Endothelial cell of umbilical vein (primary cell): ENCODE measurements around the gene GON4L. TPM values are rescaled to one million over a fixed set of nuclear protein-coding genes. Genes with fewer than 3 reads are reported as not detected.

Experiments used
- BruUV-seq: library from RNA; stranded (reverse); fragments of 400-500 nt; replicated peaks from 2 replicates; lab custom pipeline; 2021; lab: Mats Ljungman, UMichigan
- CTCF ChIA-PET: fragments of 300-600, 350-600 bp; sonication (Branson Sonifier 250); formaldehyde crosslinking; loops from one replicate; lab custom pipeline; 2021; ENCODE audit warnings: antibody characterized with exemption, inconsistent platforms; lab: Charles Lee
- POLR2A ChIA-PET: fragments of 300-600, 350-600 bp; sonication (Branson Sonifier 250); formaldehyde crosslinking; loops from one replicate; lab custom pipeline; 2021; ENCODE audit warnings: antibody characterized with exemption, inconsistent platforms; lab: Charles Lee
- DNase-seq: peaks from one replicate; pipeline ENCODE4 v3.0.0-alpha.2; 2011; ENCODE audit warnings: low read depth, low spot score
- FAIRE-seq: peaks from 2 replicates; lab custom pipeline; 2011; peaks lifted over from hg19 to GRCh38; lab: Jason Lieb, UNC
- H2AFZ ChIP-seq: 2 replicates; pipeline ENCODE4 v1.6.0; 2012; ENCODE audit warnings: low read depth, low read length, control low read depth, inconsistent platforms
- H3K27ac ChIP-seq: 2 replicates; pipeline ENCODE4 v1.5.1; 2011; ENCODE audit warnings: low read depth, mild to moderate bottlenecking, control low read depth, low read length, moderate library complexity; ENCODE audit not compliant: insufficient read depth
- H3K27me3 ChIP-seq, 2 experiments: 2 replicates each; pipeline versions ENCODE4 v1.6.0 to v1.6.1; 2011; ENCODE audit warnings: low read length in 2 of 2, mixed read lengths in 1 of 2; ENCODE audit not compliant: control insufficient read depth in 2 of 2, insufficient read depth in 2 of 2
- H3K36me3 ChIP-seq, 2 experiments: 2 replicates in 1 of 2; 3 replicates in 1 of 2; pipeline ENCODE4 v1.5.1; 2011; ENCODE audit warnings: low read length in 2 of 2, mild to moderate bottlenecking in 1 of 2, moderate library complexity in 1 of 2; ENCODE audit not compliant: control insufficient read depth in 2 of 2, insufficient read depth in 2 of 2; ENCODE audit errors: extremely low read depth in 1 of 2
- H3K4me1 ChIP-seq: 3 replicates; pipeline ENCODE4 v1.5.1; 2011; ENCODE audit warnings: mild to moderate bottlenecking, low read length; ENCODE audit not compliant: control insufficient read depth, insufficient read depth; ENCODE audit errors: extremely low read depth
- H3K4me2 ChIP-seq: 2 replicates; pipeline ENCODE4 v1.6.1; 2011; ENCODE audit warnings: low read length, control low read depth, mixed read lengths; ENCODE audit not compliant: insufficient read depth
- H3K4me3 ChIP-seq, 3 experiments: fragments of 200-600 bp in 1 of 3; sonication (generic), shearing (Covaris generic) in 1 of 3; replicated peaks in 1 of 3; 2 replicates each; pipeline ENCODE4 v1.5.1; 2011 to 2016; ENCODE audit warnings: control low read depth in 3 of 3, low read length in 3 of 3, mild to moderate bottlenecking in 2 of 3, inconsistent platforms in 1 of 3, low read depth in 1 of 3, moderate library complexity in 1 of 3; ENCODE audit not compliant: insufficient read depth in 1 of 3
- H3K79me2 ChIP-seq: 2 replicates; pipeline ENCODE4 v1.6.0; 2012; ENCODE audit warnings: low read length, inconsistent platforms; ENCODE audit not compliant: control insufficient read depth, insufficient read depth
- H3K9ac ChIP-seq: replicated peaks from 2 replicates; pipeline ENCODE3; 2011; ENCODE audit warnings: low read length, control low read depth; ENCODE audit not compliant: insufficient read depth; ENCODE audit errors: extremely low read depth
- H3K9me1 ChIP-seq: replicated peaks from 3 replicates; pipeline ENCODE4 v1.6.0; 2011; ENCODE audit warnings: mild to moderate bottlenecking, low read length; ENCODE audit not compliant: control insufficient read depth, insufficient read depth; ENCODE audit errors: extremely low read depth
- H3K9me3 ChIP-seq: replicated peaks from 2 replicates; pipeline ENCODE4 v1.5.1; 2012; ENCODE audit warnings: low read length, inconsistent platforms; ENCODE audit not compliant: control insufficient read depth, insufficient read depth
- H4K20me1 ChIP-seq: replicated peaks from 2 replicates; pipeline ENCODE3; 2011; ENCODE audit warnings: mild to moderate bottlenecking, low read length; ENCODE audit not compliant: control insufficient read depth, insufficient read depth; ENCODE audit errors: extremely low read depth
- EZH2 ChIP-seq: IDR thresholded peaks from 2 replicates; pipeline ENCODE4 v1.6.1; 2012; ENCODE audit warnings: borderline replicate concordance, low read depth, mild to moderate bottlenecking, moderate library complexity, low read length, inconsistent platforms; ENCODE audit not compliant: severe bottlenecking
- FOS ChIP-seq: IDR thresholded peaks from 2 replicates; pipeline ENCODE4 v1.6.1; 2011; ENCODE audit warnings: mild to moderate bottlenecking, low read length, moderate library complexity, borderline replicate concordance; ENCODE audit not compliant: insufficient read depth
- GATA2 ChIP-seq: IDR thresholded peaks from 2 replicates; pipeline ENCODE4 v1.7.0; 2011; ENCODE audit warnings: low read depth, mild to moderate bottlenecking, moderate library complexity, mixed read lengths, low read length; ENCODE audit not compliant: insufficient read length, insufficient read depth
- JUN ChIP-seq: IDR thresholded peaks from 2 replicates; pipeline ENCODE4 v1.6.1; 2011; ENCODE audit warnings: borderline replicate concordance, low read depth; ENCODE audit not compliant: insufficient read length, insufficient read depth
- MYC ChIP-seq: IDR thresholded peaks from one replicate; pipeline ENCODE4 v1.6.1; 2011; ENCODE audit warnings: mild to moderate bottlenecking, low read depth, low read length
- POLR2A ChIP-seq: IDR thresholded peaks from 2 replicates; pipeline ENCODE4 v1.6.1; 2012; ENCODE audit warnings: low read depth, mild to moderate bottlenecking, control low read depth, low read length
- POLR2AphosphoS5 ChIP-seq: IDR thresholded peaks from 2 replicates; pipeline ENCODE4 v1.6.1; 2012; ENCODE audit warnings: low read depth, mild to moderate bottlenecking, control low read depth, low read length, moderate library complexity; ENCODE audit not compliant: insufficient read depth
- dilution Hi-C: fragments of 300-500 bp; cut with MboI; formaldehyde crosslinking; loops from one replicate; pipeline ENCODE4 v1.15.0; 2019; ENCODE audit warnings: low sequenced_read_pairs; ENCODE audit not compliant: extremely low pct_ligation_motif_present
- intact Hi-C: fragments of 100-400 bp; cut with micrococcal nuclease; formaldehyde crosslinking; loops from one replicate; pipeline ENCODE4 v1.10.0; 2022
- polyA plus RNA-seq, 4 experiments: library from polyadenylated mRNA; depleted of rRNA in 3 of 4; stranded (reverse) in 3 of 4; unstranded in 1 of 4; fragments of >200 nt; gene quantifications; 2 replicates each; pipeline versions ENCODE4 v1.2.1 to v1.2.3, GENCODE V29; 2011 to 2012; ENCODE audit warnings: missing spikeins in 1 of 4
- total RNA-seq: library from RNA; stranded (reverse); gene quantifications from 2 replicates; pipeline ENCODE4 v1.2.3, GENCODE V29; 2021
- TF ChIP-seq, protein P1 (sequence below): IDR thresholded peaks from 2 replicates; pipeline ENCODE4 v1.6.1; 2011; ENCODE audit not compliant: insufficient read depth, insufficient read length
- TF ChIP-seq, protein P2 (sequence below), 2 donors: IDR thresholded peaks; 1 replicate in 1 of 2; 2 replicates in 1 of 2; pipeline ENCODE4 v1.5.1; 2011; ENCODE audit warnings: low read length in 2 of 2, mild to moderate bottlenecking in 2 of 2, moderate library complexity in 2 of 2, control low read depth in 1 of 2, inconsistent platforms in 1 of 2, low read depth in 1 of 2; ENCODE audit not compliant: insufficient read depth in 1 of 2; ENCODE audit errors: extremely low read depth in 1 of 2

Gene GON4L
- total and polyA plus RNA-seq, 2 donors (not counting 3 experiments of a cell fraction or from before 2014, with no cell fraction given), result 30.5 to 58.7 TPM

DNA sequence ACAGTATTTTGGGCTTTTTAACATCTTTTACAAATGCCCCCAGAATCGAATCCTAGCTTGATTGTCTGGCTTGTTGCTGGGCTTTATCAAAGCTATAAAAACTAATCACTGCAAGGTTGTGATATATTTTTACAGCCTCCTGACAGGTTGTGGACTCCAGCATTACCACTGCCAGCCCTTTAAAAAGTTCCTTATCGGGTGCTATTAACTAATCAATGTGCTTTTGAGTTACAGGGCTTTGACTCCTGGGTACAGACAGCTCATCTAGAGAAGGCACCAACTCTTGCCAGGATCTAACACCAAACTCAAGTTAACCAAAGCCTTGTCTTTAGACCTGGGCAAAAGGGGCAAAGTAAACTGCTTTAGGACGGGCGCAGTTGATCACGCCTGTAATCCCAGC is 16.6 kb downstream of the GON4L start:
- H3K9me3 ChIP-seq, result no peaks in the 10 kb centered on the region
- intact Hi-C loops, result no loop called here
- H3K9ac ChIP-seq, result no peak overlapping the region
- no peaks in the 10 kb centered on the region for H4K20me1 ChIP-seq
- TF ChIP-seq GATA2, result no peak
- TF ChIP-seq POLR2A, result no peak
- TF ChIP-seq, protein P1, sequence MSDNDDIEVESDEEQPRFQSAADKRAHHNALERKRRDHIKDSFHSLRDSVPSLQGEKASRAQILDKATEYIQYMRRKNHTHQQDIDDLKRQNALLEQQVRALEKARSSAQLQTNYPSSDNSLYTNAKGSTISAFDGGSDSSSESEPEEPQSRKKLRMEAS, result no peak
- no peak for TF ChIP-seq POLR2AphosphoS5
- no peak for TF ChIP-seq JUN
- no peak for TF ChIP-seq MYC
- TF ChIP-seq, protein P2, sequence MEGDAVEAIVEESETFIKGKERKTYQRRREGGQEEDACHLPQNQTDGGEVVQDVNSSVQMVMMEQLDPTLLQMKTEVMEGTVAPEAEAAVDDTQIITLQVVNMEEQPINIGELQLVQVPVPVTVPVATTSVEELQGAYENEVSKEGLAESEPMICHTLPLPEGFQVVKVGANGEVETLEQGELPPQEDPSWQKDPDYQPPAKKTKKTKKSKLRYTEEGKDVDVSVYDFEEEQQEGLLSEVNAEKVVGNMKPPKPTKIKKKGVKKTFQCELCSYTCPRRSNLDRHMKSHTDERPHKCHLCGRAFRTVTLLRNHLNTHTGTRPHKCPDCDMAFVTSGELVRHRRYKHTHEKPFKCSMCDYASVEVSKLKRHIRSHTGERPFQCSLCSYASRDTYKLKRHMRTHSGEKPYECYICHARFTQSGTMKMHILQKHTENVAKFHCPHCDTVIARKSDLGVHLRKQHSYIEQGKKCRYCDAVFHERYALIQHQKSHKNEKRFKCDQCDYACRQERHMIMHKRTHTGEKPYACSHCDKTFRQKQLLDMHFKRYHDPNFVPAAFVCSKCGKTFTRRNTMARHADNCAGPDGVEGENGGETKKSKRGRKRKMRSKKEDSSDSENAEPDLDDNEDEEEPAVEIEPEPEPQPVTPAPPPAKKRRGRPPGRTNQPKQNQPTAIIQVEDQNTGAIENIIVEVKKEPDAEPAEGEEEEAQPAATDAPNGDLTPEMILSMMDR (IDR thresholded peaks at IDR 0.05; ENCODE audit: extremely low read depth in 1 of 2, insufficient read depth in 1 of 2, low read depth in 1 of 2, low read length in 2 of 2), result no peak
- TF ChIP-seq FOS, result no peak
- TF ChIP-seq EZH2, result no peak
- H3K4me1 ChIP-seq, result peaks cover 6% of the 10 kb centered on the region
- dilution Hi-C loops, result no loop called here
- ChIA-PET POLR2A (interaction anchor here (0.6 kb wide), 1 partner anchor 85 kb away, joined by 3 read pairs; no protein-coding TSS in a partner anchor), CTCF (interaction anchor here (1.4 to 1.7 kb wide), 2 partner anchors 10 to 15 kb away, joined by 4 to 5 read pairs; no protein-coding TSS in a partner anchor)
- no peak overlapping the region for H2AFZ ChIP-seq
- no peak for DNase-seq
- no peak for FAIRE-seq
- H3K79me2 ChIP-seq, result peaks cover 44% of the 10 kb centered on the region
- H3K4me3 ChIP-seq, result no peak overlapping the region
- H3K9me1 ChIP-seq, result peaks cover 2% of the 10 kb centered on the region
- H3K27ac ChIP-seq, result no peak overlapping the region
- peaks cover 3 to 7% of the 10 kb centered on the region in 2 experiments for H3K36me3 ChIP-seq
- H3K4me2 ChIP-seq, result no peak overlapping the region
- no TSS peak for BruUV-seq
- no peaks in the 10 kb centered on the region for H3K27me3 ChIP-seq
